SU-DHL-6 (cell line): ENCODE data around the gene SDK2.

Experiments used
- H2AFZ ChIP-seq: fragments of 200-600 bp; sonication (generic); 2 replicates; pipeline ENCODE4 v1.6.1; 2014; ENCODE audit warnings: low read depth, mild to moderate bottlenecking, moderate library complexity, mixed read lengths, antibody characterized with exemption, low read length; ENCODE audit not compliant: severe bottlenecking
- H3F3A ChIP-seq: fragments of 200-600 bp; shearing (Covaris generic); 2 replicates; pipeline ENCODE4 v1.6.0; 2016; ENCODE audit warnings: antibody characterized with exemption, mild to moderate bottlenecking; ENCODE audit not compliant: insufficient read depth
- H3K27ac ChIP-seq: fragments of 200-600 bp; sonication (generic); 2 replicates; pipeline ENCODE4 v1.5.1; 2016; ENCODE audit warnings: low read depth, mild to moderate bottlenecking, low read length, moderate library complexity, mixed read lengths
- H3K27me3 ChIP-seq: fragments of 200-600 bp; sonication (generic), shearing (Covaris generic); 2 replicates; pipeline ENCODE4 v1.6.0; 2014; ENCODE audit warnings: mild to moderate bottlenecking, low read length
- H3K36me3 ChIP-seq: fragments of 200-600 bp; sonication (generic); 2 replicates; pipeline ENCODE4 v1.6.1; 2014; ENCODE audit warnings: mild to moderate bottlenecking, low read length, mixed read lengths
- H3K4me2 ChIP-seq: fragments of 300-600, 200-600 bp; shearing (Covaris generic), sonication (generic); 2 replicates; pipeline ENCODE4 v1.6.0; 2014; ENCODE audit warnings: low read length, low read depth, mild to moderate bottlenecking; ENCODE audit not compliant: poor library complexity, severe bottlenecking
- H3K4me3 ChIP-seq: fragments of 200-600 bp; sonication (generic); 2 replicates; pipeline ENCODE4 v1.5.1; 2014; ENCODE audit warnings: antibody characterized with exemption, low read length, mild to moderate bottlenecking, mixed read lengths; ENCODE audit not compliant: insufficient read depth, poor library complexity, severe bottlenecking
- H3K79me2 ChIP-seq: fragments of 200-600 bp; sonication (generic); 2 replicates; pipeline ENCODE4 v1.6.1; 2014; ENCODE audit warnings: mild to moderate bottlenecking, low read length, moderate library complexity; ENCODE audit not compliant: insufficient read depth
- H3K9ac ChIP-seq: fragments of 200-600 bp; sonication (generic); 2 replicates; pipeline ENCODE4 v1.7.0; 2014; ENCODE audit warnings: mild to moderate bottlenecking, low read length
- H3K9me2 ChIP-seq: fragments of 200-600 bp; sonication (generic); replicated peaks from 2 replicates; pipeline ENCODE4 v1.6.1; 2014; ENCODE audit warnings: low read length; ENCODE audit not compliant: insufficient read depth
- H3K9me3 ChIP-seq: fragments of 200-600 bp; sonication (generic); 2 replicates; pipeline ENCODE4 v1.6.1; 2014; ENCODE audit warnings: low read length, mixed read lengths; ENCODE audit not compliant: insufficient read depth
- H4K20me1 ChIP-seq: fragments of 200-600 bp; sonication (generic); 2 replicates; pipeline ENCODE4 v1.6.1; 2014; ENCODE audit warnings: low read depth, mild to moderate bottlenecking, antibody characterized with exemption, low read length, moderate library complexity, mixed read lengths
- CTCF ChIP-seq: fragments of 200-600 bp; sonication (generic); IDR thresholded peaks from one replicate; pipeline ENCODE4 v1.5.1; 2017; ENCODE audit warnings: antibody characterized with exemption, mild to moderate bottlenecking, low read length, moderate library complexity; ENCODE audit not compliant: insufficient read depth, poor library complexity, severe bottlenecking
- EZH2phosphoT487 ChIP-seq: fragments of 200-600 bp; sonication (generic), shearing (Covaris generic); conservative IDR thresholded peaks from 2 replicates; pipeline ENCODE4 v1.6.1; 2018; ENCODE audit warnings: mild to moderate bottlenecking, antibody characterized with exemption, low read length, moderate library complexity, mixed read lengths

Gene SDK2

GRCh38 chr17:73594025-73594424 lies 50.2 kb downstream of the SDK2 start:
- Histone ChIP-seq H3K79me2 (no peaks in the 10 kb centered on the region), H3K27ac (no peak overlapping the region), H3K36me3 (no peaks in the 10 kb centered on the region), H3K9me2 (no peaks in the 10 kb centered on the region), H2AFZ (no peak overlapping the region), H3K4me2 (no peak overlapping the region), H3K9me3 (no peaks in the 10 kb centered on the region), H4K20me1 (no peaks in the 10 kb centered on the region), H3K27me3 (no peaks in the 10 kb centered on the region), H3K4me3 (no peak overlapping the region), H3F3A (no peaks in the 10 kb centered on the region), H3K9ac (no peak overlapping the region)
- TF ChIP-seq EZH2phosphoT487 (no peak), CTCF (no peak)

- Histone ChIP-seq H3K9ac (no peak overlapping the region), H3K79me2 (no peaks in the 10 kb centered on the region), H3K36me3 (no peaks in the 10 kb centered on the region), H3K9me2 (no peaks in the 10 kb centered on the region), H3K9me3 (no peaks in the 10 kb centered on the region), H3K27me3 (no peaks in the 10 kb centered on the region), H3K4me3 (no peak overlapping the region), H4K20me1 (no peaks in the 10 kb centered on the region), H3K27ac (no peak overlapping the region), H3F3A (no peaks in the 10 kb centered on the region), H3K4me2 (no peak overlapping the region), H2AFZ (no peak overlapping the region)
- TF ChIP-seq CTCF (no peak), EZH2phosphoT487 (no peak)
These were observed 50.8 kb downstream of the SDK2 start for GRCh38 chr17:73593249-73593965.

- H4K20me1 ChIP-seq = no peaks in the 10 kb centered on the region
- H3K4me3 ChIP-seq = no peak overlapping the region
- no peaks in the 10 kb centered on the region for H3K9me2 ChIP-seq
- no peak overlapping the region for H2AFZ ChIP-seq
- H3K79me2 ChIP-seq = no peaks in the 10 kb centered on the region
- no peaks in the 10 kb centered on the region for H3K9me3 ChIP-seq
- no peaks in the 10 kb centered on the region for H3K27me3 ChIP-seq
- H3K36me3 ChIP-seq = no peaks in the 10 kb centered on the region
- H3F3A ChIP-seq = no peaks in the 10 kb centered on the region
- no peak overlapping the region for H3K9ac ChIP-seq
- peak overlapping the region; percentile 57 for H3K4me2 ChIP-seq
- H3K27ac ChIP-seq = peak overlapping the region; percentile 89
- TF ChIP-seq CTCF (no peak), EZH2phosphoT487 (no peak)
These were observed 51.7 kb downstream of the SDK2 start for GRCh38 chr17:73592501-73592961.
